ENCODE results near the gene LIPC.

Gene LIPC

GRCh38 chr15:58472821-58473581, 41.2 kb downstream of the LIPC start:
- Histone ChIP-seq H3K79me2 (ENCODE audit: insufficient read depth, low read length) (no peaks in the 10 kb centered on the region), H3K4me3 (ENCODE audit: insufficient read depth, low read length, poor library complexity, severe bottlenecking) (no peak overlapping the region), H3F3A (ENCODE audit: insufficient read depth) (no peaks in the 10 kb centered on the region), H2AFZ (ENCODE audit: low read depth, low read length, severe bottlenecking) (no peak overlapping the region), H3K27ac (ENCODE audit: low read depth, low read length) (no peak overlapping the region), H3K4me2 (ENCODE audit: low read depth, low read length, poor library complexity, severe bottlenecking) (no peak overlapping the region), H4K20me1 (ENCODE audit: low read depth, low read length) (no peaks in the 10 kb centered on the region), H3K9me2 (replicated peaks; ENCODE audit: insufficient read depth, low read length) (no peaks in the 10 kb centered on the region), H3K27me3 (ENCODE audit: low read length) (no peaks in the 10 kb centered on the region), H3K9me3 (ENCODE audit: insufficient read depth, low read length) (no peaks in the 10 kb centered on the region), H3K36me3 (ENCODE audit: low read length) (no peaks in the 10 kb centered on the region), H3K9ac (ENCODE audit: low read length) (no peak overlapping the region)
- TF ChIP-seq, protein P1, sequence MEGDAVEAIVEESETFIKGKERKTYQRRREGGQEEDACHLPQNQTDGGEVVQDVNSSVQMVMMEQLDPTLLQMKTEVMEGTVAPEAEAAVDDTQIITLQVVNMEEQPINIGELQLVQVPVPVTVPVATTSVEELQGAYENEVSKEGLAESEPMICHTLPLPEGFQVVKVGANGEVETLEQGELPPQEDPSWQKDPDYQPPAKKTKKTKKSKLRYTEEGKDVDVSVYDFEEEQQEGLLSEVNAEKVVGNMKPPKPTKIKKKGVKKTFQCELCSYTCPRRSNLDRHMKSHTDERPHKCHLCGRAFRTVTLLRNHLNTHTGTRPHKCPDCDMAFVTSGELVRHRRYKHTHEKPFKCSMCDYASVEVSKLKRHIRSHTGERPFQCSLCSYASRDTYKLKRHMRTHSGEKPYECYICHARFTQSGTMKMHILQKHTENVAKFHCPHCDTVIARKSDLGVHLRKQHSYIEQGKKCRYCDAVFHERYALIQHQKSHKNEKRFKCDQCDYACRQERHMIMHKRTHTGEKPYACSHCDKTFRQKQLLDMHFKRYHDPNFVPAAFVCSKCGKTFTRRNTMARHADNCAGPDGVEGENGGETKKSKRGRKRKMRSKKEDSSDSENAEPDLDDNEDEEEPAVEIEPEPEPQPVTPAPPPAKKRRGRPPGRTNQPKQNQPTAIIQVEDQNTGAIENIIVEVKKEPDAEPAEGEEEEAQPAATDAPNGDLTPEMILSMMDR (IDR thresholded peaks at IDR 0.05; ENCODE audit: insufficient read depth, low read length, poor library complexity, severe bottlenecking): no peak
- TF ChIP-seq EZH2phosphoT487 (conservative IDR thresholded peaks at IDR 0.05; ENCODE audit: low read length): no peak

GRCh38 chr15:58473724-58474123, 41.9 kb downstream of the LIPC start:
- Histone ChIP-seq H3K4me3 (ENCODE audit: insufficient read depth, low read length, poor library complexity, severe bottlenecking) (no peak overlapping the region), H3K9ac (ENCODE audit: low read length) (no peak overlapping the region), H3K27me3 (ENCODE audit: low read length) (no peaks in the 10 kb centered on the region), H3K27ac (ENCODE audit: low read depth, low read length) (no peak overlapping the region), H3F3A (ENCODE audit: insufficient read depth) (no peaks in the 10 kb centered on the region), H3K9me2 (replicated peaks; ENCODE audit: insufficient read depth, low read length) (no peaks in the 10 kb centered on the region), H4K20me1 (ENCODE audit: low read depth, low read length) (no peaks in the 10 kb centered on the region), H3K9me3 (ENCODE audit: insufficient read depth, low read length) (no peaks in the 10 kb centered on the region), H3K4me2 (ENCODE audit: low read depth, low read length, poor library complexity, severe bottlenecking) (no peak overlapping the region), H3K36me3 (ENCODE audit: low read length) (no peaks in the 10 kb centered on the region), H3K79me2 (ENCODE audit: insufficient read depth, low read length) (no peaks in the 10 kb centered on the region), H2AFZ (ENCODE audit: low read depth, low read length, severe bottlenecking) (no peak overlapping the region)
- TF ChIP-seq EZH2phosphoT487 (conservative IDR thresholded peaks at IDR 0.05; ENCODE audit: low read length): no peak
- TF ChIP-seq, protein P1 (IDR thresholded peaks at IDR 0.05; ENCODE audit: insufficient read depth, low read length, poor library complexity, severe bottlenecking): no peak

- Histone ChIP-seq H3F3A (ENCODE audit: insufficient read depth) (no peaks in the 10 kb centered on the region), H3K9me2 (replicated peaks; ENCODE audit: insufficient read depth, low read length) (no peaks in the 10 kb centered on the region), H3K27ac (ENCODE audit: low read depth, low read length) (no peak overlapping the region), H3K4me2 (ENCODE audit: low read depth, low read length, poor library complexity, severe bottlenecking) (no peak overlapping the region), H4K20me1 (ENCODE audit: low read depth, low read length) (no peaks in the 10 kb centered on the region), H3K9ac (ENCODE audit: low read length) (no peak overlapping the region), H3K27me3 (ENCODE audit: low read length) (no peaks in the 10 kb centered on the region), H2AFZ (ENCODE audit: low read depth, low read length, severe bottlenecking) (no peak overlapping the region), H3K9me3 (ENCODE audit: insufficient read depth, low read length) (no peaks in the 10 kb centered on the region), H3K79me2 (ENCODE audit: insufficient read depth, low read length) (no peaks in the 10 kb centered on the region), H3K36me3 (ENCODE audit: low read length) (no peaks in the 10 kb centered on the region), H3K4me3 (ENCODE audit: insufficient read depth, low read length, poor library complexity, severe bottlenecking) (no peak overlapping the region)
- no peak for TF ChIP-seq EZH2phosphoT487 (conservative IDR thresholded peaks at IDR 0.05; ENCODE audit: low read length)
- TF ChIP-seq, protein P1 (IDR thresholded peaks at IDR 0.05; ENCODE audit: insufficient read depth, low read length, poor library complexity, severe bottlenecking): no peak
Measured at GRCh38 chr15:58474741-58475323, 43.0 kb downstream of the LIPC start.
